Ascending aorta (tissue), 2 donors: Measurements from ENCODE around the gene ZMYND8. TPM values are rescaled to one million over a fixed set of nuclear protein-coding genes. Genes with fewer than 3 reads are reported as not detected.
A peak's percentile ranks its signal among the peaks of the same experiment; 100 is the strongest.
"Not testable (repeated sequence)": the region's sequence is repeated elsewhere in the genome, so short reads cannot be mapped to it uniquely, and the experiment has no call there.

Experiments used
- DNase-seq, 2 donors: peaks; one replicate each; pipeline ENCODE4 v3.0.0-alpha.2; 2019; ENCODE audit warnings: low spot score in 2 of 2
- H3K27ac ChIP-seq, 2 donors: fragments of 200-600 bp; sonication (generic); one replicate each; pipeline ENCODE4 v1.5.1; 2016 to 2017; ENCODE audit warnings: mild to moderate bottlenecking in 1 of 2
- H3K27me3 ChIP-seq: fragments of 200-600 bp; sonication (generic); one replicate; pipeline ENCODE4 v1.5.1; 2017
- H3K36me3 ChIP-seq, 2 donors: fragments of 200-600 bp; sonication (generic); one replicate each; pipeline ENCODE4 v1.5.1; 2016
- H3K4me1 ChIP-seq, 2 donors: fragments of 200-600 bp; sonication (generic); one replicate each; pipeline ENCODE4 v1.5.1; 2016 to 2017; ENCODE audit warnings: mild to moderate bottlenecking in 1 of 2
- H3K4me3 ChIP-seq, 2 donors: fragments of 200-600 bp; sonication (generic); one replicate each; pipeline ENCODE4 v1.5.1; 2016 to 2017; ENCODE audit warnings: mild to moderate bottlenecking in 1 of 2
- H3K9me3 ChIP-seq, 2 donors: fragments of 200-600 bp; sonication (generic); one replicate each; pipeline ENCODE4 v1.5.1; 2016
- CTCF ChIP-seq, 3 experiments: fragments of 200-600 bp in 2 of 3; fragments of 450-650 bp in 1 of 3; sonication (generic) in 2 of 3; IDR thresholded peaks; one replicate each; pipeline ENCODE4 v1.5.1; 2016 to 2019; ENCODE audit warnings: antibody characterized with exemption in 3 of 3, mild to moderate bottlenecking in 1 of 3, moderate library complexity in 1 of 3
- intact Hi-C: fragments of 100-400 bp; cut with DNase I; formaldehyde crosslinking; loops from one replicate; pipeline ENCODE4 v1.15.1; 2023
- total RNA-seq: library from RNA; depleted of rRNA; stranded (reverse); fragments of >200 nt; gene quantifications from one replicate; pipeline ENCODE4 v1.1.0, GENCODE V29; 2016

The ZMYND8 gene
- total RNA-seq, 1 donor from 2014 or later: 23.2 TPM

GRCh38 chr20:47311967-47312681, 44.4 kb downstream of the ZMYND8 start:
- peak overlapping the region in 1 of 2 donors; percentile 32 for H3K27ac ChIP-seq
- no peak for TF ChIP-seq CTCF (IDR thresholded peaks at IDR 0.05)
- intact Hi-C loops: no loop called here
- H3K4me1 ChIP-seq: peaks cover 25 to 35% of the 10 kb centered on the region in 2 donors
- no peak overlapping the region for H3K4me3 ChIP-seq
- H3K9me3 ChIP-seq: no peaks in the 10 kb centered on the region
- no peaks in the 10 kb centered on the region for H3K36me3 ChIP-seq
- no peak for DNase-seq
- H3K27me3 ChIP-seq: no peaks in the 10 kb centered on the region

GRCh38 chr20:47311211-47311610, 45.3 kb downstream of the ZMYND8 start:
- Histone ChIP-seq H3K9me3 (no peaks in the 10 kb centered on the region), H3K27ac (peak overlapping the region; percentile 81 to 82), H3K4me1 (peaks cover 16 to 26% of the 10 kb centered on the region in 2 donors), H3K27me3 (no peaks in the 10 kb centered on the region), H3K36me3 (peaks cover 0 to 6% of the 10 kb centered on the region in 2 donors), H3K4me3 (no peak overlapping the region)
- DNase-seq: no peak
- TF ChIP-seq CTCF (IDR thresholded peaks at IDR 0.05): no peak
- intact Hi-C loops: no loop called here

GRCh38 chr20:47310729-47311128, 45.8 kb downstream of the ZMYND8 start:
- H3K27ac ChIP-seq: peak overlapping the region; percentile 81 to 82
- DNase-seq: no peak
- peaks cover 14 to 26% of the 10 kb centered on the region in 2 donors for H3K4me1 ChIP-seq
- intact Hi-C loops: no loop called here
- H3K36me3 ChIP-seq: peaks cover 0 to 11% of the 10 kb centered on the region in 2 donors
- no peak overlapping the region for H3K4me3 ChIP-seq
- H3K9me3 ChIP-seq: no peaks in the 10 kb centered on the region
- TF ChIP-seq CTCF (IDR thresholded peaks at IDR 0.05): no peak
- H3K27me3 ChIP-seq: no peaks in the 10 kb centered on the region

- no peaks in the 10 kb centered on the region for H3K27me3 ChIP-seq
- H3K9me3 ChIP-seq: no peaks in the 10 kb centered on the region
- no peak for TF ChIP-seq CTCF (IDR thresholded peaks at IDR 0.05)
- DNase-seq: no peak
- intact Hi-C loops: loop anchor here (2.0 kb wide), 1 partner anchor 31 kb away; no protein-coding TSS in a partner anchor
- H3K4me3 ChIP-seq: peak overlapping the region in 1 of 2 donors; percentile 26
- H3K4me1 ChIP-seq: peaks cover 10 to 26% of the 10 kb centered on the region in 2 donors
- H3K36me3 ChIP-seq: peaks cover 0 to 12% of the 10 kb centered on the region in 2 donors
- peak overlapping the region; percentile 81 to 82 for H3K27ac ChIP-seq
Observed at GRCh38 chr20:47309806-47310426, 46.6 kb downstream of the ZMYND8 start.

GRCh38 chr20:47309394-47309793, 47.1 kb downstream of the ZMYND8 start:
- TF ChIP-seq CTCF (IDR thresholded peaks at IDR 0.05): no peak
- Histone ChIP-seq H3K4me3 (no peak overlapping the region), H3K27me3 (no peaks in the 10 kb centered on the region), H3K9me3 (no peaks in the 10 kb centered on the region), H3K27ac (peak overlapping the region; percentile 81 to 82), H3K4me1 (peaks cover 10 to 27% of the 10 kb centered on the region in 2 donors), H3K36me3 (peaks cover 0 to 12% of the 10 kb centered on the region in 2 donors)
- intact Hi-C loops: loop anchor here (2.0 kb wide), 1 partner anchor 31 kb away; no protein-coding TSS in a partner anchor
- DNase-seq: no peak

GRCh38 chr20:47307569-47307968, 48.9 kb downstream of the ZMYND8 start:
- peaks cover 10 to 40% of the 10 kb centered on the region in 2 donors for H3K4me1 ChIP-seq
- H3K27ac ChIP-seq, H3K9me3 ChIP-seq, DNase-seq, H3K4me3 ChIP-seq, H3K27me3 ChIP-seq, intact Hi-C loops: not testable (repeated sequence)
- peaks cover 0 to 14% of the 10 kb centered on the region in 2 donors for H3K36me3 ChIP-seq
